ENCODE measurements around the gene NAIF1.

The NAIF1 gene

DNA sequence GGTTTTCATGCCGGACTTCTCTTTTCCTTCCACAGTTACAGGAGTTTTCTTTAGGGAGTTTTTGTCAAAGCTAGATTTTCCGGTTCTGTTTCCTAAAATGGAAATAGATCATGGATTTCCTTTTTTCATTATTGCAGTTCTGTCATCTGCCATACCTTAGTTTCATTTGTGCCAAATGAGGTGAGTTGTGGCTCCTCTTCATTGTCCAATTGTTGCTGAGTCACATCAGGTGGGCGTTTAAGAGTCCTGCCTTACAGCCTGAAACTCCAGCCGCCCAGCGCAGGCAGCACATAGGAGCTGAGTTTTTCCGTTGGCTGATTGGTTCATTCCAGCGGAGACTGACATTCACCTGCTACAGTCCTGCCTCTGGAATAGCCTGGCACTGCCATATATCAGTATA lies 15.0 kb upstream of the NAIF1 start:
- TF ChIP-seq ZNF274 (IDR thresholded peaks at IDR 0.05; ENCODE audit: low read depth, low read length): no peak
- H3K4me3 ChIP-seq (ENCODE audit: low read length): no peak overlapping the region

DNA sequence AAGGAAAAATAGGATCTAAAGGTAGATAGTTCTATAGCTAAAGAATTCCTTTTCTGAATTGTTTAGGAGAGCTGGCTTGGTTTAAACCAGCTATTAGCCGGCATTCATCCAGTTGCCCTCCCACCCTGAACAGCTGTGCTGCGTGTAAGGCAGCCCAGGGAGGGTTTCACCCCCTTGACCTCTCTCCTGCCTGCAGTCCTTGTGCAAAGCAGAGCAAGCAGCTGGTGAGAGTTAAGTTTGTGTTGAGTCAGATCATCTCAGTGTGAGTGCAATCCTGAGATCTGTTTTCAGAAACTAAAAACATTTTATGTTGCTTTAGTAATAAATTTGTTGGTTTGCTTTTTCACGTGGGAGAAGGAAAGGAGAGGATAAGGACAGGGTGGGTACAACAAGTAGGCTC lies 13.9 kb upstream of the NAIF1 start:
- TF ChIP-seq ZNF274 (IDR thresholded peaks at IDR 0.05; ENCODE audit: low read depth, low read length): no peak
- H3K4me3 ChIP-seq (ENCODE audit: low read length): no peak overlapping the region

DNA sequence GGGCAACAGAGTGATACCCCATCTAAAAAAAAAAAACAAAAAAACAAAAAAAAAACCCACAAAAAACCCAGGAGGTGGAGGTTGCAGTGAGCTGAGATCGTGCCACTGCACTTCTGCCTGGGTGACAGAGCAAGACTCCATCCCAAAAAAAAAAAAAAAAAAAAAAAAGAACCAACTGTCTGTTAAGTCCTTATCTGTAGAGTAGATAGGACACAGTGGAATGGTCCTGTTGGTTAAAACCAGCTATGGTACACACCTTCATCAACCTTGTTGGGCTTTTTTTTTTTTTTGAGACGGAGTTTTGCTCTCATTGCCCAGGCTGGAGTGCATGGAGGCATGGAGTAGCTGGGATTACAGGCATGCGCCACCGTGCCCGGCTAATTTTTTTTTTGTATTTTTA lies 13.1 kb upstream of the NAIF1 start:
- no peak overlapping the region for H3K4me3 ChIP-seq (ENCODE audit: low read length)
- no peak for TF ChIP-seq ZNF274 (IDR thresholded peaks at IDR 0.05; ENCODE audit: low read depth, low read length)

DNA sequence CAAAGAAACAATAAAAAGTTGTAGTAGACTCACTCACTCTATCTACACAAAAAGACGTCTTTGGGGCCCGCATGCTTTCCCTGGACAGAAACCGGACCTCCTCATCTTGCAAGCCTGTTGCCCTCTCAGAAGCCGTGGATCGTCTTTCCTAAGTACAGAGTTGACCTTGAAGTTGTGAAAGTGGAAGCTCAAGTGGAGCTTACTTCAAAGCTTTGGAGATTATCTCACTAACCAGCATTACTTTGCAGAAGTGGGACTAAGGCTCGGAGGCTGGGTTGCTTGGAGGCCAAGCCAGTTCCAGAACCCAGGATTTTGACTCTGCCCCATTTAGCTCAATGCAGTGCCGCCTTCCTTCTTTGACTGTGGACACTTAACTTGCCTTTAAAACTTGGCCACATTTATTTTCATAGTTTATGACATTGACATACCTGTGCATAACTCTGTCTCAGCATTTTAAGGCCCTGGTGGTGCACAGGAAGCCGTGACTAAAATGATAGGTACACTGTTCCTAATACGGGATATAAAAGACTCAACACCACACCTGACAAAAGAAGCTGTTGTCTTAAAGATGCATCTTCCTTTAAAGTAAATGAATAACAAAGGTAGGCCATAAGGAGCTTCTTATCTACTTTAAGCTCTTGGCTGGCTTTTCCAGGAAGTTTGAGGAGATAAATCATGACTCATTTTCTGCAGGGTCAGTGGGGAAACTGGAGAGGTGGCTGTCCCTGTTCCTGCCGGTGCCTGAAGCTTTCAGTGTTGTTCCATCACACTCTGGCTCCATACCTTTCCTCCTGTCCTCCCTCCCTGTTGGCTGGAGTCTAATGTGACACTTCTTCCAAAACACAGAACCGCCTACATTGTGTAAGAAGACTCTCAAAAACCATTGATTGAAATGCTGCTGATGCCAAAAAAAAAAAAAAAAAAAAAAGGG lies 11.6 kb upstream of the NAIF1 start:
- TF ChIP-seq ZNF274 (IDR thresholded peaks at IDR 0.05; ENCODE audit: low read depth, low read length): no peak
- no peak overlapping the region for H3K4me3 ChIP-seq (ENCODE audit: low read length)

DNA sequence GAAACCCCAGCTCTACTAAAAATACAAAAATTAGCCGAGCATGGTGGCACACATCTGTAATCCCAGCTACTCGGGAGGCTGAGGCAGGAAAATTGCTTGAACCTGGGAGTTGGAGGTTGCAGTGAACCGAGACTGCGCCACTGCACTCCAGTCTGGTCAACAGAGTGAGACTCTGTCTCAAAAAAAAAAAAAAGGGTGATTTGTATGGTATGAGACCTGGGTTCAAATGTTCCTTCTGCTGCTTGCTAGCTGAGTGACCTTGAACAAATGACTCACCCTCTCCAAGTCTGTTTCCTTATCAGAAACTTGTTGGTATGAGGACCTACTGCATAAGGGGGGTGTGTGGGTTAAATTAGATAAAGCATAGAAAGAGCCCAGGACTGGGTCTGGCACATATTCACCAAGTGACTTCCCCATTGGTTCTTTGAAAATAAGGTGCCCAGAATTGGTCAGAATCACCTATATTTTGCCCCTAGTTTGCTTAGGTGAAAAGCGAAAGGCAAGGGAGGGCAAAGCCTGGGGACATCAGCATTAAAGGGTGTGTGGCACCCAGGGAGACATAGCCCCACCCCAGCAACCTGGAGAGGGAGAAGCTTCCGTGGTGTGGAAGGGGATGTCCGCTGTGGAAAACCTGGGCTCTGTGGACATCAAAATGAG lies 10.9 kb upstream of the NAIF1 start:
- TF ChIP-seq ZNF274 (IDR thresholded peaks at IDR 0.05; ENCODE audit: low read depth, low read length): no peak
- H3K4me3 ChIP-seq (ENCODE audit: low read length): no peak overlapping the region

DNA sequence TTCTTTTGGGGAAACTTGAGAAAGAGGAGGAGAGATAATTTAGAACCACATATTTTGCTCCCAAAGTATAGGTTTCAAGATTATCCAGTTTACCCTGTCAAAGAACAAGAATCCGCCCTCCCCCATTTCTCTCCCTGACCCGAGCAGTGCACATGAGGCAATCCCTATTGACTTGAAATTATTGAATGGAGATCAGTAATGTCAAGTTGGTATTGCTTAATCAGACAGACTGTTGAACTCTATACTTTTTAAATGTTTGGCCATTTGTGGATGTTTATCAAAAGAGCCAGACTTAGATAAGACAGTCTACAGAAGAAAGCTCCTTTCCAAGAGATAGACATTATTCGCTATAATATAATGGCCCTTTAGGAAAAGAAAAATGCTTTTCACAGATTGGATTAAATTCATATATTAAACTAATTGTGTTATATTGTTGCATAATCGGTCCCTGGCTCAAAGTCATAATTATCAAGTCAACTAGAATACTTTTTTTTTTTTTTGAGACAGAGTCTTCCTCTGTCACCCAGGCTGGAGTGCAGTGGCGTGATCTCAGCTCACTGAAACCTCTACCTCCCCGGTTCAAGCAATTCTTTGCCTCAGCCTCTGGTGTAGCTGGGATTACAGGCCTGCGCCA lies 6.2 kb upstream of the NAIF1 start:
- TF ChIP-seq ZNF274 (IDR thresholded peaks at IDR 0.05; ENCODE audit: low read depth, low read length): no peak
- peak overlapping the region; percentile 62; the same call in 1 of the 2 replicates for H3K4me3 ChIP-seq (ENCODE audit: low read length)

DNA sequence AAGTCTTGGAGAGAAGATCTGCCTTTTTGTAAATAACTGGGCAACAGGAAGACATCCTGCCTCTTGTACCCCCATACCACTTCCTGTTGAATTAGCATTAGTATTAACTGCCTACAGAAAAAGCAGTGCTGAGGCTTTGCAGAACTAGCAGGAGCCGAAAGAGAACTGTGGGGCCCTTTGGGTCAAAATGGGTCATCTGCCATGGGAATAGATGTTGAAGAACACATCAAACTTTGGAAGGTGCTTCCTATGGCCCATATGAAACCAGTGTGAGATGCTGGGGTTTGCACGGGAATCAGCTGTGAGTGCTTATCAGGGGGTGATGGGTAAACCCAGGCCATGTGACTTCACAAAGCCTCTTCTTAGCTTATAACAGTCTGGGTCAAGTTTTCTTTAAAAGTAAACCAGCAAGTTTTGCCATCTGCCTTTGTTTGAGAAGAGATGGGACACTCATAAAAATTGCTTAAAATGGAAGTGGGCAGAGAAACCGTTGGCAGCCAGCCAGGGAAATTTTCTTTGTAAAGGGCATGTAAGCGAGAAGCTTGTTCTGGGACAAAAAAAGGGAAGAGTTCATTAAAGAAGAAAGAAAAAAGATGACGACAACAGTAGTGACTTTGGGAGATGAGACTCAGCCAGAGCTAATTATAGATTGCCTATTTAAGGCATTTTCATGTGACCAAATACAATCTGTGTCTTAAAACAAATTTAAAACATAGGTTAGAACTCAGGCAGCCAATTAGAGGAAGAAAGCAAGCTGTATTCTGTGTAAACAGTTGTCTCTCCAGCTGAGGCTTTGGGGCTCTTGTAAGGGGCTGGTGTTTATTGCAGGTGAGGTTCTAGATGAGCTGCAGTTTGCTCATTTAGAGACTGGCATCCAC lies 5.3 kb upstream of the NAIF1 start:
- H3K4me3 ChIP-seq (ENCODE audit: low read length): peak overlapping the region; percentile 62; the same call in 1 of the 2 replicates

DNA sequence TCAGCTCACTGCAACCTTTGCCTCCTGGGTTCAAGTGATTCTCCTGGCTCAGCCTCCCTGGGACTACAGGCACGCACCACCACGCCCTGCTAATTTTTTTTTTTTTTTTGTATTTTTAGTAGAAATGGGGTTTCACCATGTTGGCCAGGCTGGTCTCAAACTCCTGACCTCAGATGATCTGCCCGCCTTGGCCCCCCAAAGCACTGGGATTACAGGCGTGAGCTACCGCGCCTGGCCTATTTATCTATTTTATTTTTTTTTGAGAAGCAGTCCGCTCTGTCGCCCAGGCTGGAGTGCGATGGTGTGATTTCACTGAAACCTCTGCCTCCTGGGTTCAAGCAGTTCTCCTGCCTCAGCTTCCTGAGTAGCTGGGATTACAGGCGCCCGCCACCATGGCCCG lies 4.4 kb upstream of the NAIF1 start:
- peak overlapping the region; percentile 62; the same call in 1 of the 2 replicates for H3K4me3 ChIP-seq (ENCODE audit: low read length)

More for the DNA sequence above, 5.3 kb upstream of the NAIF1 start:
- TF ChIP-seq ZNF274 (IDR thresholded peaks at IDR 0.05; ENCODE audit: low read depth, low read length): no peak

DNA sequence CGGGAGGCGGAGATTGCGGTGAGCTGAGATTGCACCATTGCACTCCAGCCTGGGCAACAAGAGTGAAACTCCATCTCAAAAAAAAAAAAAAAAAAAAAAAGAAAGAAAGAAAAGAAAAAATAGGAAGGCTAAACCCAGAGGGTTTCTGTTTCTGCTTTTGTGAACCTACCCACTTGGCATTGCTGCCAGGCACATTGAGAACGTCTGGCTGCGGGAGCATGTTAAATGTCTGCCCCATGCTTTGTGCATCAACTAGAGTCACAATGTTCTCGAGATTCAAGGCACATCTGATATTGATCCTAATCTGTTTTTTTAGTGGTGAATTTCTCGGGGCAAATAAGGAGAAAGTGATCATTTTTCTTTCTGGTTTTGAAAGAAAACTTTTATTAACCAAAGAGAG lies 3.8 kb upstream of the NAIF1 start:
- no peak for TF ChIP-seq ZNF274 (IDR thresholded peaks at IDR 0.05; ENCODE audit: low read depth, low read length)
- peak overlapping the region; percentile 4; the same call in 1 of the 2 replicates for H3K4me3 ChIP-seq (ENCODE audit: low read length)

DNA sequence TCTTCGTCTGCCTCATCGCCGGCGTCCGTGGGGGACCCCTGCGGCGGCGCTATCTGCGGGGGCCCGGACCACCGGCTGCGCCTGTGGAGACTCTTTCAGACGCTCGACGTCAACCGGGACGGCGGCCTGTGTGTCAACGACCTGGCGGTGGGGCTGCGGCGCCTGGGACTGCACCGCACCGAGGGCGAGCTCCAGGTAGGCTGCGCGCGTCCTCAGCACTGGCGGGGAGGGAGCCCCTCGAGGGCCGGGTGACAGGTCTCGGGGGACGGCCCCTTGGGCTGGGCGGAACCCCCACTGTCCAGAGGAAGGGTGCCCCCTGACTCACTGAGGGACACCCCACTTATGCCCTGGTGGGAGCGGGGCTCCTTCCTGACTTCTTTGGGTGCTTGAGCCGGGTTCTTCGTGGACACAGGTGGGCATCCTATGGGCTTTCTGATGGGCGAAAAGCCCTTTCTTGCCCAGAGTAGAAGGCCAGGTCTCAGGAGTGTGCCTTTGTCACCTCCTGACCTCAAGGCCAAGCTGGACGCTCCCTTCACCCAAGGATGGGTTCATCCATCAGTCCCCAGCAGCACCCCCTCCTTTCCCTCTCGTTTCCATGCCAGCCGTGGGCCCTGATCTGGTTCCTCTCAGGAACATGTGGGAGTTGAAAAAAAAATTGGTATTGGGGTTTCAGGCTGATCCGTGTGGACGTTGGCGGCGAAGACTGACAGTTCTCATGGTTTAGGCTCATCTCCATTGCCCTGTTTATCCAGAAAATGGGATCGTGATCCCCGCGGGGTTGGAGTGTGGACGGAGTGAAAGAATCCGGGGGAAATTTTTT lies 1.5 kb upstream of the NAIF1 start:
- TF ChIP-seq ZNF274 (IDR thresholded peaks at IDR 0.05; ENCODE audit: low read depth, low read length): no peak
- peak overlapping the region; percentile 71 for H3K4me3 ChIP-seq (ENCODE audit: low read length)

DNA sequence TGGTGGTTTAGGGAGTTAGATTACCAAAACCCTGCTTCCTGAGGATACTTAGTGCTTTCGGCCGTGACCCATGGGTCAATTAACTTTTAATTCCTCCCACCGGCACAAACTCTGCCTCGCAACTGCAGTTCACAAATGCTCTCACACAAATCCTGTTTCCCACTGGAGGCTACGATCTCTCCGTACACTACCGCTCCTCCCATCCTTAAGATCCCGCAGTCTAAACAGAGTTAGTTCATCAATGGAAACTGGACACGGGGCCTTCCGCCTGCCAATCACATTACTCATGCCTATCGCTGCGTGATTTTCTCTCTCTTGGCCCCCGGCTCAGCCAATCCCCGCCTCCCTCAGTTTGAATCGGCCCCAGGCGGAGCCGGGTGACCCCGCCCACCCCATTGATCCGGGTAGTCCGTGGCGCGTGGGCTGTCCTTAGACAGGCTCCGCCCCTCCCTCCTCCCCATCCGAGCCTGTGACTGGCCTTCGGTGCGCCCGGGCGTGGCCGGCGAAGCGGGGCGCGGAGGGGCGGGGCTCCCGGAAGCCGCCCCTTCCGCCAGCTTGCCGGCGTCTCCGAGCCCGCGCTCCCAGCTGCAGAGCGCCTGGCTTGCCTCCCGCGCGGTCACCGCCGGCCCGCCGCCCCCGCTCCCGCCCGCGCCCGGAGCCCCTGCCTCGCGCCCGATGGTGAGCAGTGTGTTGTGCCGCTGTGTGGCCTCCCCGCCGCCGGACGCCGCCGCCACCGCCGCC lies 695 bp upstream of the NAIF1 start, which contains the start of gene SLC25A25:
SLC25A25 (plus strand) TSS at position 588 of the 741 bp plus-strand sequence; CDS start at position 676, 88 bp downstream.
- TF ChIP-seq ZNF274 (IDR thresholded peaks at IDR 0.05; ENCODE audit: low read depth, low read length): no peak
- peak within 1 kb of the TSS; percentile 94 for H3K4me3 ChIP-seq (ENCODE audit: low read length)

All from GM08714 (cell line).